GM21381 (cell line): ENCODE results near the gene PADI1.

ENCODE experiments used
- ATAC-seq: cut with Tn5 transposase; IDR thresholded peaks from one replicate; pipeline ENCODE4 v1.9.1; 2021; ENCODE audit warnings: mild to moderate bottlenecking, moderate library complexity; ENCODE audit not compliant: unreplicated experiment

Gene PADI1

GRCh38 chr1:17214876-17215544 is 10.1 kb downstream of the PADI1 start:
- ATAC-seq: no peak

- no peak for ATAC-seq
Observed at GRCh38 chr1:17215545-17215890, 10.6 kb downstream of the PADI1 start.

DNA sequence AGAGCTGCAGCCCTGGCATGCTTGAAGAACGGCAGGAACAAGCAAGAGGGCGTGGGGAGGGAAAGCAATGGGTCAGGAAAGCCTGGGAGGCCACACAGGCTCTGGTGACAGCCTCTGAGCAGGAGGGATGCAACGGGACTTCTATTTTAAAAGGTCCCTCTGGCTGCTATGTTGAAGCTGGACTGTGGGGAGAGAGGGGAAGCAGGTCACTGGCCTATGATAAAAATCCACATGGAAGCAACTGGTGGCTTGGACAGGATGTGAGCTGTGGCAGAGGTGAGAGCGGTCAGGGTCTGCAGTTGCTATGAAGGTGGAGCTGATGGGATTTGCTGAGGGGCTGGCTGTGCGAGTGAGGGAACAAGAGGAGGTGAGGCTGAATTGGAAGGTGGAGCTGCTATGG is 11.2 kb downstream of the PADI1 start:
- no peak for ATAC-seq

DNA sequence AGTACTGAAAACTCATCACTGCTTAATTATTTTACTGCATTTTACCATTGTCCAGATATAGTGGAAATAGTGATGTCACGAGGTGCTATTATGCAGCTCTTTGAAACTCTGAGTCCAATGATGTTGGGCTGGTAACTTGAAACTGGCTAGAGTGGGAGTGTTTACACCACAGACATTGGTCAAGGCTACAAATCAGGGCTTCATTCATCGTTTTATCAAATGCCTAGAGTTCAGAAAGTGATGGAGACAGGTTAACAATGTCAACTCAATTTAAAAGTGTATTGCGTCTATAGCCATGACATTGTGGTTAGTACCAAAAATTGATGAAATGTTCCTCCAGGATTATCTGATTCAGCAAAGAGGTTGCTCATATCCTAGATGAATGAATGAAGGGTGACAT is 12.7 kb downstream of the PADI1 start:
- ATAC-seq: no peak

DNA sequence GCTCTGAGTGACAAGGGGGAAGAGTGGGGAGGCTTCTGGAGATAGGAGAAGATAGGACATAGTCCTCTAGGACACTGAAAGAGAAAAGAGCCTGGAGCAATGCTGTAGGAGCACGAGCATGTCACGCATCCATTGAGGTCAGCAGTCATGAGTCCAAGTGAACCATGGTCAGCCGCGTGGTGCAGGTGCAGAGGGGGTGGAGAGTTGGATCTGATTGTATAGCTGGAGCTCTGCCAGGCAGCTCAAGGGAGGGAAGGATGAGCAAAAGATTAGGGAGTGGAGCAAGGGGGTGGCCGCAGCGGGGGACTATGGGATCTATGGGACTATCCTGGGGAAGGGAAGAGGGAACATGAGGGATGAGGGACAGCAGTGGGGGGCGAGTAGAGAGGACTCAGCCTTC is 14.0 kb downstream of the PADI1 start:
- no peak for ATAC-seq

DNA sequence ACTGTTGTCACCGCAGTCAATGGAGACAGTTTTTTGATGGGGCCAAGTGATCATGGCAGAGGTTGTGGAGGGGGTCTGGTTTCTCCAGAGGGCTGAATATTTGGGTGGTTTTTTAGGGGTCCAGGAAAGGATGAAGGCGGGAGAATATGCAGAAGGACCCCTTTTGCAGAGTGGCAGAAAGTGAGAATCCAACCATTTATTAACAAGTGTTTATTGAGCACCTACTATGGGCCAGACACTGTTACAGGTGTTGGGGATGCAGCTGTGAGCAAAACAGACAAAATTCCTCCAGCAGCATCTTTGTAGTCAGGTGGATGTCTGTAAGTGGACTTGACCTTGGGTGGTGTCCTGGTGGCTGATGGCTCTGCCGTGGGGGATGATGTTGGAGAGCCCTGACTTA is 15.4 kb downstream of the PADI1 start:
- ATAC-seq: no peak

GRCh38 chr1:17222557-17222956 is 17.6 kb downstream of the PADI1 start:
- ATAC-seq: no peak

GRCh38 chr1:17224434-17224833 is 19.5 kb downstream of the PADI1 start:
- no peak for ATAC-seq

- ATAC-seq: no peak
Observed at GRCh38 chr1:17225140-17225539, 20.2 kb downstream of the PADI1 start.

GRCh38 chr1:17227358-17227915 is 22.5 kb downstream of the PADI1 start:
- ATAC-seq: no peak

DNA sequence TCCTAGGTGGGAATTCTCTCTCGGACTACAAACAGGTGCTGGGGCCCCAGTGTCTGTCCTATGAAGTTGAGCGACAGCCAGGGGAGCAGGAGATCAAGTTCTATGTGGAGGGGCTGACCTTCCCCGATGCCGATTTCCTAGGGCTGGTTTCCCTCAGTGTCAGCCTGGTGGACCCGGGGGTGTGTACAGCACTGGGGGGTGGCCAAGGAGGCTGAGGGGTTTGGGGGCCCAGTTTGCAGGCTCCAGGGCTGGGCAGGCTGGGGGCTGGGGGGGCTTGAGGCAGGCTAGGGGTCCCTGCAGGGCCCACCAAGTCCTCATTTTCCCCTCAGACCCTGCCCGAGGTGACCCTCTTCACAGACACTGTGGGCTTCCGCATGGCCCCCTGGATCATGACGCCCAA is 23.7 kb downstream of the PADI1 start:
- ATAC-seq: no peak

DNA sequence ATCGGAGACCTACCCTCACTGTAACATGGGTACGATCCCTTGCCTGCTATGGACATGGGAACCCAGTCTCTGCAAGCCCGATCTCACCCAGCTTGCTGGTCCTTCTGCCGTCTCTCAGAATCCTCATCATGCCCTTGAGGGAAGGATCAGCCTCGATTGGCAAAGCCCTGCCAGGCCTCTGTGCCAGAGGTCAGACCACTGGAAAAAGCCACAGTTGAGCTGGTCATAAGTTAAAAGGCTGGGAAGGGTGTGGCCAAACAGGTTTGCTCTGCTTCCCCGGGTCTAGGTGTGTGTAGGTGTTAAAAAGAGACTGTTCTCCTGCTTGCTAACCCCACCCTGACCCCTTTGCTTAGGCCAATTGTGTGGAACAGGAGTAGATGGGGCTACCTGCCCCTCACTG is 24.5 kb downstream of the PADI1 start:
- ATAC-seq: no peak

DNA sequence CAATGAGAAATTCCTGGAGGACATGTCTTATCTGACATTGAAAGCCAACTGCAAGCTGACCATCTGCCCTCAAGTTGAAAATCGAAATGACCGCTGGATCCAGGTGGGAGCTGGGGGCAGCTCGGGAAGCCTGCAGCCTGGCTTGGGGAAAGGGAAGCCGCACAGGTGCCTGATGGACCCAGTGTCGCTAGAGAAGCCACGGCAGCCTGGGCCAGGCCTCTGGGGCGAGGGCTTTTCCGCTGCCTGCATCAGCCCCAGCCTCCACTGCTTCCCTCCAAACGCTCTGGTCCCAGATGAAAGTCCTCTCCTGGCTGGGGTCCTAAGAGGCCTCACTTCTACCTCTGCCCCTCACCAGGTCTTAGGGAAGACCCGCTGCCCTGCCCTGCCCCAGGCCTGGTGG is 25.2 kb downstream of the PADI1 start:
- ATAC-seq: no peak

- ATAC-seq: no peak
Observed at GRCh38 chr1:17230671-17231310, 25.9 kb downstream of the PADI1 start.

GRCh38 chr1:17232759-17233661 is 28.1 kb downstream of the PADI1 start:
- ATAC-seq: no peak

DNA sequence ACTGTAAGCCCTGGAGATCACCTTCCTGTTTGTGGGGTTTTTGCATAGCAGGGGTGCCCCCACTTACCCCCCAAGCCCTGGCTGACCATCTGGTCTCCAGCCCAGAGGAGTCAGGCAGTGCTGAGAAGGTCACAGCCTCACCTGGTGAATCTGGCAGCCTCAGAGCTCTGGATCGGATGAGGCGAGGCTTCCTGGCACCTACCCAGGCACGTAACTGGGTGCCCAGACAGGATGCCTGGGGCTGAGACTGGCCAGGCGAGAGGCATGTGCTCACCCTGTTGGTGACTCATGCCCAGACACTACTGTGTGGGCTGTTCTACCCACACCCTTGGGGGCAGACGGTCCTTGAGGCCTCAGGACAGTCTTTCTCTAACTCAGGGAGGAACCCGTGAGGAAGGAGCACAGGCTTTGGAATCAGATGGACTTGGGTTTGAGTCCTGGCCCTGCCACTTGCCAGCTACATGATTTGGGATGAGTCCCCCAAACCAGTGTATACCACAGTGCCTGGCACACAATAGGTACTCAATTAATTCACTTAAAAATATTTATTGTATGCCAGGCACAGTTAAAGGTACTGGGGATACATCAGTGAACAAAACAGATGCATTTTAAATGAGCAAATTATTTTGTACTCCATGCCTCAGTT is 28.9 kb downstream of the PADI1 start:
- no peak for ATAC-seq

GRCh38 chr1:17234405-17234804 is 29.5 kb downstream of the PADI1 start:
- ATAC-seq: no peak

GRCh38 chr1:17235135-17235885 is 30.4 kb downstream of the PADI1 start:
- ATAC-seq: no peak

- no peak for ATAC-seq
Observed at GRCh38 chr1:17236779-17237560, 32.0 kb downstream of the PADI1 start.

GRCh38 chr1:17237561-17237903 is 32.6 kb downstream of the PADI1 start:
- ATAC-seq: no peak
